ENCODE measurements around the gene FAM78A.

The FAM78A gene, protein sequence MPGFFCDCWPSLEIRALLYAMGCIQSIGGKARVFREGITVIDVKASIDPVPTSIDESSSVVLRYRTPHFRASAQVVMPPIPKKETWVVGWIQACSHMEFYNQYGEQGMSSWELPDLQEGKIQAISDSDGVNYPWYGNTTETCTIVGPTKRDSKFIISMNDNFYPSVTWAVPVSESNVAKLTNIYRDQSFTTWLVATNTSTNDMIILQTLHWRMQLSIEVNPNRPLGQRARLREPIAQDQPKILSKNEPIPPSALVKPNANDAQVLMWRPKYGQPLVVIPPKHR

GRCh38 chr9:131276094-131276888 lies at the start of gene FAM78A:
TSS of gene FAM78A (minus strand) at chr9:131276510. CDS start at chr9:131276179, 331 bp downstream.
- DNase-seq (ENCODE audit: low read depth) = no peak

- DNase-seq (ENCODE audit: low read depth) = no peak
These were observed 48.7 kb upstream of the FAM78A start for GRCh38 chr9:131324736-131325679.

DNA sequence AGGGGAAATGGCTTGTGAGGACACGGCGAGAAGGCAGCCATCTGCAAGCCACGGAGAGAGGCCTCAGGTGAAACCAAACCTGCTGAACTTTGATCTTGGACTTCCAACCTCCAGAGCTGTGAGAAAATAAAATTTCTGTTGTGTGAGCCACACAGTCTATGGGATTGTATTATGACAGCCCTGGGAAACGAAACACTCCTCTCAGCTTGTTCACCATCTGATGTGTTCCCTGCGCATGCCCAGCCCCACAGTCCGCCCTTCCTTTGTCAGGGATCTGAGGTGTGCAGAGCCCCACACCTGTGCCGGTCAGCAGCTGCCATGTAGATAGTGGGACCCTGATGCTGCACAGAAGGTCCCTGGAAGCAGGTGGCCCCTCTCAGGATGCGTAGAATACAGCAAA lies 47.3 kb upstream of the FAM78A start:
- no peak for DNase-seq (ENCODE audit: low read depth)

DNA sequence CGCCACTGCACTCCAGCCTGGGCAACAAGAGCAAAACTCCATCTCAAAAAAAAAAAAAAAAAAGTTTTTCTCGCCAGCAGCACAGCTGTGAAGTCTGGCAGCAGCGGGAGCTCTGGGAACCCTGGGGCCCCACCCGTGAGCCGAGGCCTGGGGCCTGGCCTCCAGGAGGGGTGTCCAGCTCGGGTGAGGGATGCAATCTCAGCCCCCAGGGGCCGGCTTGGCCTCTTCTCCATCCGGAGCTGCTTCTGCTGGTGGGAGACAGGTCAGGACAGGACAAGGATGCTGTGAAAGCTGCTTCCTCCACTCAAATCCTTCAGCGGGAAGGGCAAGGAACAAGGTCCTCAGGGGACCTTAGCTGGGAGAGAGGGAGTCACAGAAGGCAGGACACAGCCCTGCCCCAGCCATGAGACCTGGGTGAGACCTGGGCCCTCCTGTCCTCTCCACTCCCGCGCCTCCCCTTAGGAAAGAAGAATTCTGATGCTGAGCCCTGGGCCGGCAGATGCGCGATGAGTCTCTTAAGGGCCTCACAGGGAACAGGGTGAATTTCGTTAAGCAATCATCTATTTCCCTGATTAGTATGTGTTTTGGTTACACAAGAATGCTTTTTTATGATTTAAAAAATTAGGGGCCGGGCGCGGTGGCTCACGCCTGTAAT lies 43.8 kb upstream of the FAM78A start:
- DNase-seq (ENCODE audit: low read depth) = no peak

- no peak for DNase-seq (ENCODE audit: low read depth)
These were observed 43.2 kb upstream of the FAM78A start for GRCh38 chr9:131319486-131319885.

DNA sequence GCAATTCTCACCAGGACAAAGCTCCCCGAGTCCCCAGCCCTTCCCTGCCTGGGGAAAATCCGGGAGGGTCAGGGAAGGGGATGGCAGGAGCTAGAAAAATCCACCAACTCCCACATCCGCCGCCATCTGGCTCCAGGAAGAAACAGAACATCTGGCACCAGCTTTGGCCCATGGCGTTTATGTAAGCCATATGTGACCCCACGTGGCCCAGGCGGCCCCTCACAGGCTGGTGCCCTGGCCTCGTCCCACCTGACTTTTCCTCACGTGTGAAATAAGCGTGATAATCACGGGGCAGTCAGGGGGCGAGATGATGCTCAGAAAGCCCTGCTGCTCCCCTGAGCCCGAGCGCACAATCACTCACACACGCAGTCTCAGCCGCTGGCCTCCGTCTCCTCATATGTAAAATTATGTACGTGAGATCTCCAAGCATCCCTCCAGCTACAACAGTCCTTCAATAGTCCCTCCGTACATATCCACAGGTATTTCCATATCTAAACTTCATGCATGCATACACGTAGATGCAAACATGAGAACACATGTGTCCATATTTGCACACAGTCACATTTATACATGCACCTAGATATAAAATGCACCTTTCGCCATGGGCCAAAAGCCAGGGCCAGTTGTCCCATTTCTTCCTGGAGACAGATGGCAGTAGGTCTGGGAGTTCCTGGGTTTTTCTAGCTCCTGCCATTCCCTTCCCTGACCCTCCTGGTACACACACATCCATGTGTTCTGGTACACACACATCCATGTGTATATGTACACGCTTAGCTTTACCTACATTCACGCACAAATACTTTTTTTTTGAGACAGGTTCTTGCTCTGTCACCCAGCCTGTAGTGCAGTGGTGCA lies 42.1 kb upstream of the FAM78A start:
- no peak for DNase-seq (ENCODE audit: low read depth)

- DNase-seq (ENCODE audit: low read depth) = no peak
These were observed 36.8 kb upstream of the FAM78A start for GRCh38 chr9:131312822-131313770.

DNA sequence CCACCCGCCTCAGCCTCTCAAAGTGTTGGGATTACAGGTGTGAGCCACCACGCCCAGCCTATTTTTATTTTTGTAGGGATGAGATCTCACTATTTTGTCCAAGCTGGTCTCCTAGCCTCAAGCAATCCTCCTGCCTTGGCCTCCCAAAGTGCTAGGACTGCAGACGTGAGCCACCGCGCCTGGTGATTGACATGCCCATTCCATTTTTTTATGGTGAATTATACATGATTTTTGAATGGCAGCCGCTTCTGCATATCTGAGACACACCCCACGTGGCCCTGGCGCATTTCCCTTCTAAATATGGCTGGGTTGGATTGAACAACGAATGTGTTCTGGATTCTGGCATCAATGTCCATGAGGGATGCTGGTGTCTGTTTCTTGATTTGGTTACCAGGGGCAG lies 35.9 kb upstream of the FAM78A start:
- DNase-seq (ENCODE audit: low read depth) = no peak

GRCh38 chr9:131310833-131311554 lies 34.7 kb upstream of the FAM78A start:
- DNase-seq (ENCODE audit: low read depth) = peak; percentile 6

DNA sequence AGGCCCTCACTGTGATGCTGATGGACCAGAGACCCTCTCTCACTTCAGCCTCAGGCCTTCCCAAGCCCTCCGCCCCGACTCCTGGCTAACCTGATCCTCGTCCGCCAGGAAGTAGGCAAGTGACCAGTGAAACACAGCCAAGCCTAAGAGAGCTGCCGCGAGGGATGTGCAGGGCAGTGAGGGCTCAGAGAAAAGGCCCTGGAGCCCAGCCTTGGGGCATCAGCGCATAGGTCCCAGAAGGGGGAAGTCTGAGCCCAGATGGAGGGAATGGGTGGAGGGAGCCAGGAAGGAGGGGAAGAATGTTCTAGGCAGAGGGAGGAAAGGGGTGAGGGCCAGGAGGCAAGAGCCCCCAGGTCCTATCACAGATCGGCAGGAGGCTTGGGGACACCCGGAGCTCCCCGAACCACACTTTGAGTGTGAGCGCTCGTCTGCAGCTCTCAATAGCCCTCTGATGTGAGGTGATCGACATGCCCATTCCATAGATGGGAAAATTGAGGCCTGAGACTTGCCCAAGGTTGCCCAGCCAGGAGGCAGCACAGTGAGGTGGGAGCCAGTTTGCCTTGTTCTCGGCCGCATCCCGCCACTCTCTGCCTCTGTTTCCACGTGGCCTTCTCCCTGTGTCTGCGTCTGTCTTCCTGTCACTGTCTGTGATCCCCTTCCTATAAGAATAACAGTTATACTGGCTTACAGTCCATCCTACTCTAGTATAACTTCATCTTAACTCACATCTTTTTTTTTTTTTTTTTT lies 33.4 kb upstream of the FAM78A start:
- DNase-seq (ENCODE audit: low read depth) = no peak

- no peak for DNase-seq (ENCODE audit: low read depth)
These were observed 32.7 kb upstream of the FAM78A start for GRCh38 chr9:131308906-131309529.

GRCh38 chr9:131308452-131308851 lies 32.1 kb upstream of the FAM78A start:
- no peak for DNase-seq (ENCODE audit: low read depth)

DNA sequence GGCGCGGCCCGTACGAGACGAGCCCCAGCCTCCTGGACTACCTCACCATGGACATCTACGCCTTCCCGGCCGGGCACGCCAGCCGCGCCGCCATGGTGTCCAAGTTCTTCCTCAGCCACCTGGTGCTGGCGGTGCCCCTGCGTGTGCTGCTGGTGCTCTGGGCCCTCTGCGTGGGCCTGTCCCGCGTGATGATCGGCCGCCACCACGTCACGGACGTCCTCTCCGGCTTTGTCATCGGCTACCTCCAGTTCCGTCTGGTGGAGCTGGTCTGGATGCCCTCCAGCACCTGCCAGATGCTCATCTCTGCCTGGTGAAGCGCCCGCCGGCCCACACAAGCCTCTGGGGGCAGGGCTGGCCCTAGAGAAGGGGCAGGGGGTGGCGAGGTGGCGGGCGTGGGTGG lies 31.7 kb upstream of the FAM78A start:
- no peak for DNase-seq (ENCODE audit: low read depth)

GRCh38 chr9:131306397-131307004 lies 30.2 kb upstream of the FAM78A start:
- no peak for DNase-seq (ENCODE audit: low read depth)

DNA sequence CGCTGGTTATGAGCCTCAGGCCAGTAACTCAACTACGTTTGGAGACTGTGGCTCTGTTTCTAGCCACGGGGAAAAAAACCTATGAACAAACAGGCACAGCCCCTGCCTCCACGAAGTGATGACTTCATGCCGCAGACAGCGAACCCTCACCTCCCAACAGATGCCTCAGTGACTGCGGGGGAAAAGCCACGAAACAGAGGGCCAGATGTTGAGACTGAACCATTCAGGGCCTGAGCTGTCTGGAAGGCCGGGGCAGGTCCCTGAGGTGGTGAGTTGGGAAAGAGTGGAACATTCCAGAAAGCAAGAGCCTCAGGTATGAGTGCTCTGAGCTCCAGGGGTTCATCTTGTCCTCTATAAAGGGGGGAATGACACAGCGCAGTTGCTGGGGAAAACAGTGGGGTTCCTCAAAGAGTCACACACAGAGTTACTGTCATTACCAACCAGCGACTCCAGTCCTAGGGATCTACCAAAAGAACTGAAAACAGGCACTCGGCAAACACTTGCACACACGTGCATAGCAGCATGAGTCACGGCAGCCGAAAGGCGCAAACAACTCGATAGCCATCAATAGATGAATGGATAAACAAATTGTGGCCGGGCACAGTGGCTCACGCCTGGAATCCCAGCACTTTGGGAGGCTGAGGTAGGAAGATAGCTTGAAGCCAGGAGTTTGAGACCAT lies 28.5 kb upstream of the FAM78A start:
- DNase-seq (ENCODE audit: low read depth) = no peak

- DNase-seq (ENCODE audit: low read depth) = no peak
These were observed 27.3 kb upstream of the FAM78A start for GRCh38 chr9:131303381-131304321.
